Activated T-cell treated with anti-CD3 and anti-CD28 coated beads, Interleukin-2, amount 50 U/mL, for 24 hours (primary cell): ENCODE measurements around the gene GINS3.
"Not testable (repeated sequence)": the region's sequence is repeated elsewhere in the genome, so short reads cannot be mapped to it uniquely, and the experiment has no call there.

Source experiments
- DNase-seq: peaks from one replicate; pipeline ENCODE4 v3.0.0-alpha.2; 2020
- H3K27ac Mint-ChIP-seq: 2 replicates; pipeline ENCODE4 v1.8.0; 2020; ENCODE audit warnings: mild to moderate bottlenecking, mixed read lengths
- H3K27me3 Mint-ChIP-seq: 2 replicates; pipeline ENCODE4 v1.8.0; 2020; ENCODE audit warnings: mixed read lengths
- H3K36me3 Mint-ChIP-seq: 2 replicates; pipeline ENCODE4 v1.8.0; 2020; ENCODE audit warnings: low read depth, mixed read lengths
- H3K4me1 Mint-ChIP-seq: 2 replicates; pipeline ENCODE4 v1.8.0; 2020; ENCODE audit warnings: low read depth, mixed read lengths
- H3K4me3 Mint-ChIP-seq: 2 replicates; pipeline ENCODE4 v1.8.0; 2020; ENCODE audit warnings: mild to moderate bottlenecking, moderate library complexity, mixed read lengths
- H3K9me3 Mint-ChIP-seq: 2 replicates; pipeline ENCODE4 v1.8.0; 2020; ENCODE audit warnings: mixed read lengths

The GINS3 gene

GRCh38 chr16:58375386-58375785 lies 16.9 kb upstream of the GINS3 start:
- Mint-ChIP-seq H3K27me3 (peaks cover 36% of the 10 kb centered on the region), H3K9me3 (no peaks in the 10 kb centered on the region), H3K4me1 (no peaks in the 10 kb centered on the region), H3K27ac (no peak overlapping the region), H3K4me3 (no peak overlapping the region), H3K36me3 (no peaks in the 10 kb centered on the region)
- DNase-seq: no peak

DNA sequence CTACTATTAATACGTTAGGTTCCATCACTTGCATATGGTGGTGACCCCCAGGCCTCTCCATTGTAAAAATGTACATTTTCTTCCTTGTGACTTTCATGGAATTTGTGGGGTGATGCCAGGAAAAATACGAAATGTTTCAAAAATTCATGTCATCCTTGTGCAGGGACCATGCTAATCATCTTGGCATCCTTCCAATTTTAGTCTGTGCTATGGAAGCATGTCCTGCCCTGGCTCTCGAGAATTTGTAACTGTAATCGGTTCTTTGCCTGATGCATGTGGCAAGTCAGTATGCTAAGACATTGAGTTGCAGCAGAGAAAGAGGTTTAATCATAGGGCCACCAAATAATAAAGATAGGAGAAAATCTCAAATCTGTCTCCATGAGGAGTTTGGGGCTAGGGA lies 14.3 kb upstream of the GINS3 start:
- Mint-ChIP-seq H3K36me3 (no peaks in the 10 kb centered on the region), H3K4me3 (no peak overlapping the region), H3K27ac (no peak overlapping the region), H3K27me3 (peaks cover 34% of the 10 kb centered on the region), H3K9me3 (no peaks in the 10 kb centered on the region), H3K4me1 (no peaks in the 10 kb centered on the region)
- DNase-seq: no peak

DNA sequence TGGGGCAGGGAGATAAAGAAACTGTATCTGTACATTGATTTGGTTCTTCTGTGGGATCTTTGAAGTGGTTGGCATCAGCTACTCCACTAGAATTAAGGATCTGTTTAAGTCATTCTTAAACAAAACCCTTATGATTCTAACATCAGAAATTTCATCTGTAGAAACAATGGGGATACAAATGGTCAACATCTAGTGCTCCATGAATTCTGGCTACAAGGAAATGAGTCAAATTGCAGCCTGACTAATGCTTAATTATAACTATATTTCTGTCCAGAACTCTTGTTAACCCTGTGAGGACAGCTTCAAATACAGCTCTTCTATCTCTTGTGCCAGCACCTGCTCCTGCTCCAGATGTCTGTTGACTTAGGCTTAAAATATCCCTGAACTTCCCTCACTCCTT lies 13.9 kb upstream of the GINS3 start:
- no peak for DNase-seq
- Mint-ChIP-seq H3K9me3 (no peaks in the 10 kb centered on the region), H3K4me3 (no peak overlapping the region), H3K27me3 (peaks cover 31% of the 10 kb centered on the region), H3K27ac (no peak overlapping the region), H3K36me3 (no peaks in the 10 kb centered on the region), H3K4me1 (no peaks in the 10 kb centered on the region)

GRCh38 chr16:58379736-58380135 lies 12.5 kb upstream of the GINS3 start:
- Mint-ChIP-seq H3K27ac (no peak overlapping the region), H3K9me3 (no peaks in the 10 kb centered on the region), H3K4me1 (no peaks in the 10 kb centered on the region), H3K27me3 (peaks cover 23% of the 10 kb centered on the region), H3K4me3 (no peak overlapping the region), H3K36me3 (no peaks in the 10 kb centered on the region)
- no peak for DNase-seq

DNA sequence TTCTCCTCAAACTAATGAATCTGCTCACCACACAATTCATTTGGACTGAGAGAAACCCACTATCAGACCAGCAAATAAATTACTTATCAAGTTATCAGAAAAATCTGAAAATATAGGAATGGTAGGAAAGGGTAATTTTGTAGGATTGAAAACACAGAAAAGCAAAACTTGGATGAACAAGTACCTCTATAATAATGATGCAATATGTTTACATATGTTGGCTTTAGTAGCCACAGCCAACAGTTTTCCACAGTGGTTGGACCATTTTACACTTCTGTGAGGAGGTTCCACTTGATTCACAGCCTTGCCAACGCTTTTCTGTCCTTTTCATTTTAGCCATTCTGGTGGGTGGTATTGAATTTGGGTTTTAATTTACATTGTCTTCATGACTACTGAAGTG lies 10.6 kb upstream of the GINS3 start:
- H3K36me3 Mint-ChIP-seq: no peaks in the 10 kb centered on the region
- H3K27ac Mint-ChIP-seq: no peak overlapping the region
- no peaks in the 10 kb centered on the region for H3K4me1 Mint-ChIP-seq
- H3K27me3 Mint-ChIP-seq: peaks cover 23% of the 10 kb centered on the region
- H3K9me3 Mint-ChIP-seq: no peaks in the 10 kb centered on the region
- no peak overlapping the region for H3K4me3 Mint-ChIP-seq
- no peak for DNase-seq

- no peaks in the 10 kb centered on the region for H3K4me1 Mint-ChIP-seq
Observed at GRCh38 chr16:58384437-58385055, 7.7 kb upstream of the GINS3 start.

DNA sequence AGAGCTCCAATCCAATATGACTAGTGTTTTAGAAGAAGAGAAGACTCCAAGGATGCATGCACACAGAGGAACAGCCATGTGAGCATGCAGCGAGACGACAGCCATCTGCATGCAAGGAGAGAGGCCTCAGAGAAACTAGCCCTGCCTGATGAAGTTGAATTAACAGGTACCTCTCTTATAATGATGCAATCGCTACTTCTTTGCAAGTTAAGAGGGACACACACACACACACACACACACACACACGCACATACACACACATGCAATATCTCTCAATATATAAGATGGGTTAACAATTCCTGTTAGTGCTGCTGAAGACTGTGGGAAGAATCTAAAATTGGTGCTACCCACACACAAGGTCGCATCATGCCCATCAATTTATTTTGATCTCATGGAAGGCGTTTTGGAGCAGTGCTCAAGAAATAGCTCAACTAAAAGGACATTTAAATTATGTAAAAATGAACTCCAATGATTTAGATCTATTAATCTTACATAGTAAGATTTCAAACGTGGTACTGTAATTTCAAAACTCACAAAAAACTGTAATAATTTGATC lies 7.0 kb upstream of the GINS3 start:
- no peaks in the 10 kb centered on the region for H3K36me3 Mint-ChIP-seq
- no peak overlapping the region for H3K27ac Mint-ChIP-seq
- H3K4me3 Mint-ChIP-seq: no peak overlapping the region
- peaks cover 12% of the 10 kb centered on the region for H3K27me3 Mint-ChIP-seq
- no peaks in the 10 kb centered on the region for H3K4me1 Mint-ChIP-seq
- no peak for DNase-seq
- no peaks in the 10 kb centered on the region for H3K9me3 Mint-ChIP-seq

More at GRCh38 chr16:58384437-58385055, 7.7 kb upstream of the GINS3 start:
- Mint-ChIP-seq H3K27me3 (peaks cover 12% of the 10 kb centered on the region), H3K27ac (no peak overlapping the region), H3K36me3 (no peaks in the 10 kb centered on the region), H3K9me3 (no peaks in the 10 kb centered on the region), H3K4me3 (no peak overlapping the region)
- no peak for DNase-seq

- Mint-ChIP-seq H3K36me3 (peaks cover 23% of the 10 kb centered on the region), H3K27ac (no peak overlapping the region), H3K4me3 (no peak overlapping the region), H3K9me3 (peaks cover 2% of the 10 kb centered on the region), H3K4me1 (peaks cover 21% of the 10 kb centered on the region), H3K27me3 (no peaks in the 10 kb centered on the region)
- no peak for DNase-seq
Observed at GRCh38 chr16:58389724-58390123, 2.5 kb upstream of the GINS3 start.

GRCh38 chr16:58393138-58393504 lies 850 bp downstream of the GINS3 start:
- DNase-seq: no peak
- peaks cover 39% of the 10 kb centered on the region for H3K36me3 Mint-ChIP-seq
- H3K27ac Mint-ChIP-seq: peak overlapping the region; percentile 100
- H3K4me3 Mint-ChIP-seq: peak overlapping the region; percentile 100
- peaks cover 2% of the 10 kb centered on the region for H3K9me3 Mint-ChIP-seq
- H3K27me3 Mint-ChIP-seq: no peaks in the 10 kb centered on the region
- H3K4me1 Mint-ChIP-seq: peaks cover 21% of the 10 kb centered on the region

DNA sequence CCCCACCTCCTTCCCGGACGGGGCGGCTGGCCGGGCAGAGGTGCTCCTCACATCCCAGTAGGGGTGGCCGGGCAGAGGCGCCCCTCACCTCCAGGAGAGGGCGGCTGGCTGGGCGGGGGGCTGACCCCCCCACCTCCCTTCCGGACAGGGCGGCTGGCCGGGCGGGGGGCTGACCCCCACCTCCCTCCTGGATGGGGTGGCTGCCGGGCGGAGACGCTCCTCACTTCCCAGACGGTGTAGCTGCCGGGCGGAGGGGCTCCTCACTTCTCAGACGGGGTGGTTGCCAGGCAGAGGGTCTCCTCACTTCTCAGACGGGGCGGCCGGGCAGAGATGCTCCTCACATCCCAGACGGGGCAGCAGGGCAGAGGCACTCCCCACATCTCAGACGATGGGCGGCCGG lies 4.6 kb downstream of the GINS3 start:
- not testable (repeated sequence) for H3K9me3 Mint-ChIP-seq, H3K27me3 Mint-ChIP-seq, H3K4me3 Mint-ChIP-seq, H3K27ac Mint-ChIP-seq, DNase-seq
- peaks cover 61% of the 10 kb centered on the region for H3K36me3 Mint-ChIP-seq
- peaks cover 21% of the 10 kb centered on the region for H3K4me1 Mint-ChIP-seq

DNA sequence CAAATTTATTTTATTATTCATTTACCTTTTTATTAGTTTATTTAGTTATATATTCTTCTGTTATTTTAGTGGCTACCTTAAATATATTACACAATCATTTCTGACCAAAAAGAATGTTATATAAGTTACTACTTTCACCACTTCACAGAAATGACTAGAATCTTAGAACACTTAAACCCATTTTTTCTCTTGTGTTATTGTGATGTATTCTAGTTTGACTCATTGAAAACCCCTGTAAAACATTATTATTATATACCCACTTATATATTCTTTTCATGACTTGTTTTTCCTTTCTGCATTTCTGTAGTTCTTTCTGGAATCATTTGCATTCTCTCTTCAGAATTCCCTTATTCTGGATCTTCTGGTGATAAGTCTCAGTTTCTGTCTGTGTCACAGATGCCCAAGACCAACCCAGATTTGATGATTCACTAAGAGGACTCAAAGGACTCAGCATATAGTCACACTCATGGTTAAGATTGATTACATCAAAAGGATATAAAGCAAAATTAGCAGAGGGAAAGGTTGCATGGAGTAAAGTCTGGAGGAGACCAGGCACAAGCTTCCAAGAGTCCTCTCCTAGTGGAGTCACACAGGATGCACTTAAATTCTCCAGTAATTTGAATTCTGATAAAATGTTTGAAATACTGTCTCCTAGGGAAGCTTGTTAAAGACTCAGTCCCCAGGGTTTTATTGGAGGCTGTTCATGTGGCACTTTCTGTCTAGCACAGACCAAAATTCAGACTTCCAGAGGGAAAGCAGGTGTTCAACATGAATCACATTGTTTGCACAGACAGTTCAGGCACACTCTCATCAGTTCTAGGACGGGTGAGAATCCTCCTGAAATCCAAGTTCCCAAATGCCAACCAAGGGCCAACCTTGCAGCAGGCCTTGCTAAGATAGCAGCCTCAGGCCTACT lies 7.7 kb downstream of the GINS3 start:
- Mint-ChIP-seq H3K9me3 (no peaks in the 10 kb centered on the region), H3K27me3 (no peaks in the 10 kb centered on the region), H3K36me3 (peaks cover 65% of the 10 kb centered on the region), H3K27ac (no peak overlapping the region), H3K4me3 (no peak overlapping the region), H3K4me1 (peaks cover 5% of the 10 kb centered on the region)
- no peak for DNase-seq

GRCh38 chr16:58401305-58401704 lies 9.0 kb downstream of the GINS3 start:
- not testable (repeated sequence) for H3K27ac Mint-ChIP-seq, H3K4me1 Mint-ChIP-seq, H3K4me3 Mint-ChIP-seq, H3K27me3 Mint-ChIP-seq, H3K9me3 Mint-ChIP-seq, DNase-seq
- peaks cover 71% of the 10 kb centered on the region for H3K36me3 Mint-ChIP-seq

GRCh38 chr16:58402796-58403195 lies 10.5 kb downstream of the GINS3 start:
- H3K4me1 Mint-ChIP-seq: peaks cover 5% of the 10 kb centered on the region
- no peaks in the 10 kb centered on the region for H3K9me3 Mint-ChIP-seq
- no peaks in the 10 kb centered on the region for H3K27me3 Mint-ChIP-seq
- no peak for DNase-seq
- H3K4me3 Mint-ChIP-seq: no peak overlapping the region
- H3K36me3 Mint-ChIP-seq: peaks cover 65% of the 10 kb centered on the region
- H3K27ac Mint-ChIP-seq: no peak overlapping the region

GRCh38 chr16:58409316-58409973 lies 17.2 kb downstream of the GINS3 start:
- no peak for DNase-seq
- Mint-ChIP-seq H3K4me1 (no peaks in the 10 kb centered on the region), H3K9me3 (no peaks in the 10 kb centered on the region), H3K4me3 (no peak overlapping the region), H3K36me3 (peaks cover 17% of the 10 kb centered on the region), H3K27me3 (no peaks in the 10 kb centered on the region), H3K27ac (no peak overlapping the region)

DNA sequence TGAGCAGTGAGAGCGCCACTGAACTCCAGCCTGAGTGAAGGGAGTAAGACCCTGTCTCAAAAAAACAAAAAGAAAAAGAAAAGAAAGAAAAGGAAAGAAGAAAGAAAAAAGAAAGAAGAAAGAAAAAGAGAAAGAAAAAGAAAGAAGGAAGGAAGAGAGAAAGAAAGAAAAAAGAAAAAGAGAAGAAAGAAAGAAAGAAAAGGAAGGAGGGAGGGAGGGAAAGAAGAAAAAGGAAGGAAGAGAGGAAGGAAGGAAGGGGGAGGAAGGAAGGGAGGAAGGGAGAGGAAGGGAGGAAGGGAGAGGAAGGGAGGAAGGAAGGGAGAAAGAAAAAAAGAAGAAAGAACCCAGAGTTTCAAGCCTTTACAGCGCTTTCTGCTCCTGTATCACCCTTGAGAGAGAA lies 19.1 kb downstream of the GINS3 start:
- Mint-ChIP-seq H3K27ac (no peak overlapping the region), H3K27me3 (no peaks in the 10 kb centered on the region), H3K4me3 (no peak overlapping the region), H3K36me3 (peaks cover 2% of the 10 kb centered on the region), H3K4me1 (no peaks in the 10 kb centered on the region), H3K9me3 (no peaks in the 10 kb centered on the region)
- no peak for DNase-seq
